Left lobe of liver (tissue), 2 donors: ENCODE measurements around the gene EYS. TPM values are rescaled to one million over a fixed set of nuclear protein-coding genes. Genes with fewer than 3 reads are reported as not detected.

Source experiments
- ATAC-seq: fragments of 200-7000 bp; cut with Tn5 transposase; one replicate; pipeline ENCODE4 v1.9.1; 2020; ENCODE audit warnings: mild to moderate bottlenecking, moderate library complexity
- DNase-seq: peaks from one replicate; pipeline ENCODE4 v3.0.0-alpha.2; 2020; ENCODE audit warnings: low spot score
- total RNA-seq: library from RNA; stranded (reverse); gene quantifications from one replicate; pipeline ENCODE4 v1.2.1, GENCODE V29; 2021
- donor health status: DM: no; HTN: no; CAD: no; lungs with moderate emphysema.
- donor health status: DM: no; HTN: yes; CAD: no.

The EYS gene
- total RNA-seq, 1 donor from 2014 or later: 1.3 TPM

GRCh38 chr6:64750910-64751309 is 956.1 kb downstream of the EYS start:
- no peak for DNase-seq
- no peak for ATAC-seq

GRCh38 chr6:64737418-64737817 is 969.6 kb downstream of the EYS start:
- ATAC-seq (no peak), DNase-seq (no peak)

- DNase-seq: no peak
- no peak for ATAC-seq
Observed at GRCh38 chr6:64736421-64736950, 970.5 kb downstream of the EYS start.

- ATAC-seq (no peak), DNase-seq (no peak)
Observed at GRCh38 chr6:64733433-64733832, 973.6 kb downstream of the EYS start.

DNA sequence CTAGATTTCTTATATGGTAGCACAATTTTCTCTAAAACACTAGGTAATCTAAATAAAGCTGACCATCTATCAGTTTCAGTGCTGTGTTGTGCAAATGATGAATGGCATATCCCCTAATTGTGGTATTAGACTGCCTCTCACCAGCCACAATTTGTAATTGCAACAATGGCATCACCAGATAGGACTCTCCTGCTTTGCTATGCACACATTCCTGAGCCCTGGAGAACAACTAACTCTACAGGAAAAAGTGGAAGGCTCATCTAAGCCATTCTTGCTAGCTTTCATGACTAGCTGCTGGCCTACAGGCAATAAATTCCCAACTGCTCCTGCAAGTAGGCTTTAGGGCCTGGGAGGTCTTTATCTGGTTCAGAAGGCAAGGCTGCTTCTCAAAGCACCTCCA is 974.1 kb downstream of the EYS start:
- ATAC-seq (no peak), DNase-seq (no peak)

- no peak for DNase-seq
Observed at GRCh38 chr6:64729522-64729921, 977.5 kb downstream of the EYS start.

DNA sequence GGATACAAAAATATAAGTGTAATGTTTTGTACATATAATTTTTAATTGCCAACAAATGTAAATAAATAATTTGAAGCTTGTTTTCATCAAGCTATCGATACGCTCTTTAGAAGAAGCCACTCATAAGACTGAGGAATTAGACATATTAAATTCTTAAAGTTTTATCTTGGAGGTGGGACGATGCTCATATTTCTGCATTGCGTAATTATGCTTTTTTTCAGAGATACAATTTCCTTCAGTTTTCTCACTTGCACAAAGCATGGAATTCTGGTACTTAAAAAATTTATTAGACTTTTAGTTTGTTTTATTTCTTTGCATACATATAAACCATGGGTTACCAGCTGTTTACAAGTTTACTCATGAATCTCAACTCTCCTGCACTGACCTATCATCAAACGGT is 980.0 kb downstream of the EYS start:
- DNase-seq (no peak), ATAC-seq (no peak)

More at GRCh38 chr6:64729522-64729921, 977.5 kb downstream of the EYS start:
- ATAC-seq: no peak

DNA sequence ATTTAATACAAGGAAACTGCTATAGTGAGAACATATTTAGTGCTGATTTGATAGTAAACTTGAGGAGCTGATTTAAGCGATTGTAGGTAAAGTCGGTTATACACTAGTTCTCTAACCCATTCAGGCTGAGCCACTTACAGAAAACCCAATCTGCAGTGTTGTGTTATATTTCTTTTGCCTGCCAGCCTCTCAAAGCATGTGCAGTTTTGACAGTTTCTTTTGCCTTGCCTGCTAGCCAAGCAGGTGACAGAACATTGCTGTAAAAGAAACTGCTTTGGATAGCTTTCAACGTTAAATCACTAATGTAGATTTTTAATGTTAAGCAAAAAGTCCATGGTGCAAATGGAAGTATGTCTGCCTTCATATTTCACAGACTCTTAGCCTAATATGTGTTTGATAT is 982.9 kb downstream of the EYS start:
- no peak for ATAC-seq

GRCh38 chr6:64723327-64724058 is 983.5 kb downstream of the EYS start:
- DNase-seq (no peak), ATAC-seq (no peak)

More for the DNA sequence above, 982.9 kb downstream of the EYS start:
- DNase-seq: no peak

GRCh38 chr6:64721865-64722264 is 985.2 kb downstream of the EYS start:
- ATAC-seq: no peak
- DNase-seq: no peak

- DNase-seq: no peak
Observed at GRCh38 chr6:64717281-64717680, 989.7 kb downstream of the EYS start.

GRCh38 chr6:64715624-64716023 is 991.4 kb downstream of the EYS start:
- no peak for ATAC-seq
- no peak for DNase-seq

More at GRCh38 chr6:64717281-64717680, 989.7 kb downstream of the EYS start:
- ATAC-seq: no peak

- DNase-seq (no peak), ATAC-seq (no peak)
Observed at GRCh38 chr6:64714073-64714472, 993.0 kb downstream of the EYS start.

GRCh38 chr6:64713175-64713574 is 993.9 kb downstream of the EYS start:
- no peak for DNase-seq

DNA sequence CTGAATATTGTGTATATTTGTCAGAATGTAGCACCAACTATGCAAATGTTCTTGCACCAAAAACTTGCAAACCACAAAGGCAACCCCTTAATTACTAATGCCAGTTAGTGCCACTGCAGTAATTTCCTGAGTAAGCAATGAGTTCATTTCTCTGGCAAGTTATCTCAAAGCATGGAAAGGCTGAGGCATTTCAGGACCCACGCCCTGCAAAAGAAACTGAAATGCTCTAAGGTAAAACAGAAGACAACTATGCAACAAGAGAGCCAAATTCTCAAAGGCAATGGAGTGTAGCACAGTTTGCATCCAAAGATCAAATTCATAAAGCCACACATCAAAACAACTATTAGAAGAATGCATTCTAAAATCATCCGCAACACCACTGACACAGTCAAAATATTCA is 994.4 kb downstream of the EYS start:
- DNase-seq: no peak
- ATAC-seq: no peak

More at GRCh38 chr6:64713175-64713574, 993.9 kb downstream of the EYS start:
- ATAC-seq: no peak

DNA sequence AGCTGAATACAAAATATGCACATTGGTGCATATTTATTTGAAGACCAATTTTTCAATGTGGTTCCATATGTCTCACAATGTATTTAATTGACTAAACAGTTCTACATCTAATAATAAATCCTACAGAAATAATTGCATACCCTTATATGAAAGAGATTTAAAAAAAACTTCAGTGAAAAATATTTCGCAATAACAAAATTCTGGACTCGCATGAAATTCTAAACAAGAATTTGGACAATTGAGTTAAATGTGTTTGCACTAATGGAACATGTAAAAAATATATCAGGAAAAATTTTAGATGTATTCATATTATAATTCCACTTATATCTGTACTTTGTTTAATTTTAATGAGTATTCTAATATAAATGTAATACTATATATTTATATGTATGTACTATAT is 1003.1 kb downstream of the EYS start:
- no peak for ATAC-seq

DNA sequence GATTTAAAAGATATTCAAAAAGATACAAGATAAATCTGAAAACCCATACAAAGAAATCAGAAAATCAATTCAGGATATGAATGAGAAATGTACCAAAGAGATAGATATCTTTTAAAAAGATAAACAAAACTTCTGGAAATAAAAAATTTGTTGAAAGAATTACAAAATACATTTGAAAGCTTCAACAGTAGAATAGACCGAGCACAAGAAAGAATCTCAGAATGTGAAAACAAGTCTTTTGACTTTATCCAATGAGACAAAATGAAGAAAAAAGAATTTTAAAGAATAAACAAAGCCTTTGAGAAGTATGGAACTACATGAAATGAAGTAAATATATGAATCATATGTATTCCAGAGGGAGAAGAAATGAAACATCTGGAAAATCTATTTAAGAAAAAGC is 1011.0 kb downstream of the EYS start:
- no peak for DNase-seq
- ATAC-seq: no peak

More for the DNA sequence above, 1003.1 kb downstream of the EYS start:
- no peak for DNase-seq

- no peak for ATAC-seq
- no peak for DNase-seq
Observed at GRCh38 chr6:64694356-64694755, 1012.7 kb downstream of the EYS start.

- DNase-seq (no peak), ATAC-seq (no peak)
Observed at GRCh38 chr6:64691064-64691463, 1016.0 kb downstream of the EYS start.

GRCh38 chr6:64685401-64685800 is 1021.6 kb downstream of the EYS start:
- DNase-seq (no peak), ATAC-seq (no peak)

DNA sequence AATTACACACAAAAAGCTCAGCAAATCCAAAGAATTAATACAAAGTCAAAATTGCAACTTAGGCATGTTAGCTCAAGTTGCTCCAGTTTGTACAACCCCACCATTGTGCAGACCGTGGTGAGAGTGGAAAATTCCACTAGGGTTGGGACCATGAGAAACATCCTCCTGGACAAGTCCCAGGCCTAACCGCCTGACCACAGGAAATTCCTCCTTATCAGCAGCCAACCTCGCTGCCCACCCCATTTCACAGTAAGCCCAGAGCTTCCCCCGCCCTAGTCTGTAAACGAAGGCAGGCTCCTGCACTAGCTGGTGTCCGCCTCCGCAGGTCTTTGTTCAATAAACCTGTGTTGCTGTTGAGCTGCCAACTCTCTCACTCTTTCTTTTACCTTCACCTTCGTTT is 1023.3 kb downstream of the EYS start:
- no peak for DNase-seq

DNA sequence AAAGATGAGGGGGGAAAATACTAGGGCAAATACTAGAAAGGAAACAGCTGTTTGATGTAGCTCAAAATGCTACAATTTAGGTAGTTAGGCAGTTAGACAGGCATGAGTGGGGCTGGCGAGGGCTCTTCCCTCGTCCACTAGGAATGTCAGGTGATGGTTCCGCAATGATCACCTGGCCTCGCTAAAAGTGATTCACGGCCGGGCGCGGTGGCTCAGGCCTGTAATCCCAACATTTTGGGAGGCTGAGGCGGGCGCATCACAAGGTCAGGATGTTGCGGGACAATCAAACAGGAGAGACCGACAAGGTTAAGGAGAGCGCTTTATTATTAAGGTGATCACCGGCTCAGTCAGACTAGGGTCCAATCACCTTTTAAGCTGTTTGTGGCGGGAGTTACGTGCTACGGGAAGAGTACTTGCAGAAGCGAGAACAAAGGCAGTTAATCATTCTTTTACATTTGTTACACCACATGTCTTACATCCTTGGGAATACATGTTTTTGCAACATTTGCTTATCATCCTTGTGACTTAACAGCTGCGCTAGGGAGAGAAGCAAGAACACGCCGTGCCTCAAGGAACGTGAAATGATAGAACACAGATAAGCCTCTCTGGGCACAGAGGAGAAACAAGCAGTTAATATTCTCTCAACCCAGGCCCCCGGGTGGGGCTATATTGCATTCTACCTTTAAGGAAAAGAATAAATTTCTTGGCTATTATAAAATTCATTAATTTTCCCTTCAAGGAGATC is 1025.4 kb downstream of the EYS start:
- ATAC-seq (no peak), DNase-seq (no peak)

More for the DNA sequence above, 1023.3 kb downstream of the EYS start:
- no peak for ATAC-seq
